Right lobe of liver (tissue), 6 donors: Measurements from ENCODE around the gene DNAJB5. TPM values are rescaled to one million over a fixed set of nuclear protein-coding genes. Genes with fewer than 3 reads are reported as not detected.

Experiments used
- ATAC-seq, 4 donors: fragments of 200-7000 bp; cut with Tn5 transposase; one replicate each; pipeline ENCODE4 v1.9.1; 2020; ENCODE audit warnings: mild to moderate bottlenecking in 4 of 4, moderate library complexity in 4 of 4
- DNase-seq, 3 donors: peaks; one replicate each; pipeline ENCODE4 v3.0.0-alpha.2; 2020
- H3K27ac ChIP-seq, 3 donors: fragments of 200-600 bp; one replicate each; pipeline ENCODE4 v1.8.0; 2022
- H3K27me3 ChIP-seq, 2 donors: fragments of 200-600 bp; one replicate each; pipeline ENCODE4 v1.8.0; 2022
- H3K36me3 ChIP-seq, 4 donors: fragments of 200-600 bp; sonication (generic) in 1 of 4; one replicate each; pipeline versions ENCODE4 v1.5.1 to v1.8.0; 2017 to 2022; ENCODE audit warnings: control low read depth in 1 of 4
- H3K4me1 ChIP-seq, 4 donors: fragments of 200-600 bp; sonication (generic) in 1 of 4; one replicate each; pipeline versions ENCODE4 v1.5.1 to v1.8.0; 2017 to 2022; ENCODE audit warnings: control low read depth in 1 of 4
- H3K4me3 ChIP-seq, 3 donors: fragments of 200-600 bp; one replicate each; pipeline ENCODE4 v1.8.0; 2022
- H3K9me3 ChIP-seq, 4 donors: fragments of 200-600 bp; sonication (generic) in 1 of 4; one replicate each; pipeline versions ENCODE4 v1.5.1 to v1.8.0; 2017 to 2022; ENCODE audit warnings: control low read depth in 1 of 4
- POLR2A ChIP-seq: fragments of 450-650 bp; IDR thresholded peaks from one replicate; pipeline ENCODE4 v1.6.1; 2017; ENCODE audit warnings: antibody characterized with exemption, mild to moderate bottlenecking
- WGBS: methylation state at CpG from one replicate; pipeline ENCODE4 v1.1.6; 2018; ENCODE audit warnings: low coverage, low lambda C conversion rate; ENCODE audit not compliant: insufficient coverage; ENCODE audit errors: missing lambda C conversion rate; 5-methylcytosine and 5-hydroxymethylcytosine counted together
- intact Hi-C, 2 donors: fragments of 100-400 bp; cut with DNase I; formaldehyde crosslinking; loops; one replicate each; pipeline versions ENCODE4 v1.11.2 to v1.14.1; 2022
- total RNA-seq, 6 experiments: library from RNA; depleted of rRNA in 2 of 6; stranded (reverse); fragments of >200 nt in 2 of 6; fragmentation: NEBNext Ultra II Directional in 3 of 6; extraction: Animal tissue kit (Norgen Biotek cat#: 25700) in 3 of 6; gene quantifications; one replicate each; pipeline versions ENCODE4 v1.1.0 to v1.2.4, GENCODE V29; 2016 to 2023
- TF ChIP-seq, protein P1 (sequence below), 4 donors: fragments of 200-600 bp in 3 of 4; fragments of 450-650 bp in 1 of 4; IDR thresholded peaks; one replicate each; pipeline versions ENCODE4 v1.5.1 to v1.8.0; 2016 to 2022; ENCODE audit warnings: antibody characterized with exemption in 4 of 4, mild to moderate bottlenecking in 2 of 4
- donor health status: DM: no; HTN: yes; CAD: no.
- donor health status: DM: no; HTN: no; CAD: no.
- donor health status: DM: no; HTN: no; CAD: no.
- donor health status: DM: no; HTN: yes; CAD: no.
- donor health status: DM: no; HTN: yes; CAD: no.

The DNAJB5 gene
- total RNA-seq, 6 experiments from 2014 or later, result 1.1 to 3.5 (median 1.7) TPM

DNA sequence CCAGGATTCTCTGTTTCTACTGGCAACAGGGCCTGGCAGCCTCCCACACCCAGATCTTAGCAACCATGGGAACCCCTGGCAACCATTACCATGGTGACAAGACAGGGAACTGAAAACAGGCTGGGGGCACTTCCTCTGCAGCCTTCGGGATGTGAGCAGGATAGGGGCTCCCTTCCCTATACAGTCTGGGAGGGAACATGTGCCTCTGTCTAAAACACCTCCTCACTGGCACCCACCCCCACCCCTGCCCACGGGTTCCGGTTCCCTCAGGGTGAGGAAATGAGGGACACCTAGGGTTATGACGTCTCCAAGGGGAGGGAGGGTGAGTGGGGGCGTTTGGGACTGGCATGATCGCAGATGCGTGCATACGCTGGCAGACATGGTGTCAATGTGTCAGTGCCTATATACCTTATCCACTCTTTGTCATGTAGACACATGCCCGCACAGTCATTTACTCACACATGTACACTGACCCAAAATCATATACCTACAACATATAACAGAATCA lies 3.0 kb upstream of the DNAJB5 start:
- no peak for ATAC-seq
- H3K4me3 ChIP-seq, result no peak overlapping the region
- no peaks in the 10 kb centered on the region for H3K9me3 ChIP-seq
- H3K27me3 ChIP-seq, result no peaks in the 10 kb centered on the region
- H3K4me1 ChIP-seq, result peaks cover 0 to 5% (median 0%) of the 10 kb centered on the region in 4 donors
- WGBS, result 47% methylated on average over 4 of the region's 9 CpGs
- intact Hi-C loops, result loop anchor here in 1 of 2 donors (10.0 kb wide), 1 partner anchor 92 kb away; a partner anchor contains a TSS
- DNase-seq, result no peak
- H3K27ac ChIP-seq, result no peak overlapping the region
- no peaks in the 10 kb centered on the region for H3K36me3 ChIP-seq
- TF ChIP-seq, protein P1, sequence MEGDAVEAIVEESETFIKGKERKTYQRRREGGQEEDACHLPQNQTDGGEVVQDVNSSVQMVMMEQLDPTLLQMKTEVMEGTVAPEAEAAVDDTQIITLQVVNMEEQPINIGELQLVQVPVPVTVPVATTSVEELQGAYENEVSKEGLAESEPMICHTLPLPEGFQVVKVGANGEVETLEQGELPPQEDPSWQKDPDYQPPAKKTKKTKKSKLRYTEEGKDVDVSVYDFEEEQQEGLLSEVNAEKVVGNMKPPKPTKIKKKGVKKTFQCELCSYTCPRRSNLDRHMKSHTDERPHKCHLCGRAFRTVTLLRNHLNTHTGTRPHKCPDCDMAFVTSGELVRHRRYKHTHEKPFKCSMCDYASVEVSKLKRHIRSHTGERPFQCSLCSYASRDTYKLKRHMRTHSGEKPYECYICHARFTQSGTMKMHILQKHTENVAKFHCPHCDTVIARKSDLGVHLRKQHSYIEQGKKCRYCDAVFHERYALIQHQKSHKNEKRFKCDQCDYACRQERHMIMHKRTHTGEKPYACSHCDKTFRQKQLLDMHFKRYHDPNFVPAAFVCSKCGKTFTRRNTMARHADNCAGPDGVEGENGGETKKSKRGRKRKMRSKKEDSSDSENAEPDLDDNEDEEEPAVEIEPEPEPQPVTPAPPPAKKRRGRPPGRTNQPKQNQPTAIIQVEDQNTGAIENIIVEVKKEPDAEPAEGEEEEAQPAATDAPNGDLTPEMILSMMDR (IDR thresholded peaks at IDR 0.05), result no peak
- TF ChIP-seq POLR2A, result no peak

- H3K36me3 ChIP-seq, result no peaks in the 10 kb centered on the region
- no peak for ATAC-seq
- no peaks in the 10 kb centered on the region for H3K9me3 ChIP-seq
- peaks cover 0 to 5% (median 0%) of the 10 kb centered on the region in 4 donors for H3K4me1 ChIP-seq
- intact Hi-C loops, result loop anchor here in 1 of 2 donors (10.0 kb wide), 1 partner anchor 93 kb away; a partner anchor contains a TSS
- H3K27ac ChIP-seq, result no peak overlapping the region
- 59% methylated on average over 6 of the region's 7 CpGs for WGBS
- DNase-seq, result no peak
- TF ChIP-seq, protein P1 (IDR thresholded peaks at IDR 0.05), result no peak
- TF ChIP-seq POLR2A, result no peak
- no peaks in the 10 kb centered on the region for H3K27me3 ChIP-seq
- H3K4me3 ChIP-seq, result no peak overlapping the region
Measured at GRCh38 chr9:34987160-34987901, 2.2 kb upstream of the DNAJB5 start.

- TF ChIP-seq POLR2A, result no peak
- TF ChIP-seq, protein P1 (IDR thresholded peaks at IDR 0.05), result no peak
- WGBS, result 36% methylated on average over 17 of the region's 25 CpGs
- intact Hi-C loops, result loop anchor here in 1 of 2 donors (10.0 kb wide), 1 partner anchor 94 kb away; a partner anchor contains a TSS
- Histone ChIP-seq H3K36me3 (no peaks in the 10 kb centered on the region), H3K27me3 (no peaks in the 10 kb centered on the region), H3K9me3 (no peaks in the 10 kb centered on the region), H3K27ac (peak overlapping the region; percentile 67 to 84 (median 74)), H3K4me3 (peak overlapping the region; percentile 75 to 88 (median 83)), H3K4me1 (peaks cover 0 to 5% (median 0%) of the 10 kb centered on the region in 4 donors)
- ATAC-seq (no peak), DNase-seq (peak in 1 of 3 donors; percentile 61)
Measured at GRCh38 chr9:34988218-34989002, 1.1 kb upstream of the DNAJB5 start.

GRCh38 chr9:34989946-34990635 lies 546 bp downstream of the DNAJB5 start:
- DNase-seq (peak in 2 of 3 donors; percentile 64 to 69), ATAC-seq (peak; percentile 0 to 10 (median 8))
- Histone ChIP-seq H3K36me3 (no peaks in the 10 kb centered on the region), H3K4me3 (peak overlapping the region; percentile 75 to 88 (median 83)), H3K9me3 (no peaks in the 10 kb centered on the region), H3K27ac (peak overlapping the region; percentile 53 to 84 (median 81)), H3K4me1 (peaks cover 0 to 5% (median 0%) of the 10 kb centered on the region in 4 donors), H3K27me3 (no peaks in the 10 kb centered on the region)
- TF ChIP-seq POLR2A, result no peak
- TF ChIP-seq, protein P1 (IDR thresholded peaks at IDR 0.05), result no peak
- 0% methylated on average over 11 of the region's 39 CpGs for WGBS
- intact Hi-C loops, result loop anchor here in 1 of 2 donors (10.0 kb wide), 1 partner anchor 95 kb away; a partner anchor contains a TSS
